ENCODE data around the gene FCRL4. TPM values are rescaled to one million over a fixed set of nuclear protein-coding genes. Genes with fewer than 3 reads are reported as not detected.

FCRL4 gene
- total RNA-seq, 2 donors from 2014 or later, result not detected

DNA sequence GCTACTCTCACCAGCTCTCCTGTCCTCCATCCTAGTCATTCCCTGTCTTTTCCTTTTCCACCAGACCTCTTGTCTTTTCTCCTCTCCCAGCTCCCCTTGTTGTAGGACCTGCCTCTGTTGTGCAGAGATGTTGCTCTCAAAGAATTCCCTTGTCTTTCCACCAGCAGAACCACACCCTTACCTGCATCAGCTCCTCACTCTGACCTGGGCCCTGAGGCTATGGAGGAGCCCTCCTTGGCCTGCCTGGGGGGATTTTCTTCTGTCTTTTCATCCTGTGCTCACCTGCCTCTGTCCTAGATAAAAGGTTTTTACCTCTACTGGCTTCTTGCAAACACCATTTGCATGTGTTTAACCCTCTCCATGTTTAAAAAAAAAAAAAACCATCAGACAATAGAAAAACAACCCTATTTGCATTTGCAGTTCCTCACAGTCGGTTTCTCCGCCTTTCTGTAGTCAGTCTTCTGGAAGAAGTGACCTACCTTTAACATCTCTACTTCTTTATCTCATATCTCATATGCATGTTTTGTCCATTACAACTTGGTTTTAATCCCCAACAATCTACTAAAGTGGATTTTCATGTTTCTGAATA, 57.6 kb downstream of the FCRL4 start:
- H3K4me3 Mint-ChIP-seq, result no peak overlapping the region
- ATAC-seq (replicated peaks in 1 of 2) (no peak), DNase-seq (no peak)
- H3K9me3 Mint-ChIP-seq, result no peaks in the 10 kb centered on the region
- H3K4me1 Mint-ChIP-seq (ENCODE audit: low read depth), result peaks cover 9% of the 10 kb centered on the region
- no peak overlapping the region for H3K27ac Mint-ChIP-seq
- peaks cover 29% of the 10 kb centered on the region for H3K27me3 Mint-ChIP-seq (ENCODE audit: low read depth)
- no peaks in the 10 kb centered on the region for H3K36me3 Mint-ChIP-seq (ENCODE audit: insufficient read depth in 2 of 2)

DNA sequence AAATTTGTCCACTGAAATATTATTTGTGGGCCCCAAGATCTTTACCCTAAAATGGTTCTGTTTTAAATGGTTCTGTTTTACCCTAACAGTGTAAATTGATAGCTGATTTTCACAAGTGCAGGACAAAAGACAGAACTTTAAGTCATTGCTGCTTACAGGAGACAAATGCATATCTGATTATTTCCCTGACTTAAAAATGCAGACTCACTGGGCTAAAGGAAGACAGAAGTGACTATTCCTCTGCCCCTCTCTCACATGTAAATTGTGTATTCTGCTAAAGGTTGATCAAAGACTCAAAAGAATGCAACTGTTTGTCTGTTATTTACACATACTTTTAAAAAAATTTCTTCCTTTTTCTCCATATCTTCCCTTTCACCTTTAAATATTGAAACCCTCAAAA, 58.3 kb downstream of the FCRL4 start:
- DNase-seq (no peak), ATAC-seq (replicated peaks in 1 of 2) (no peak)
- Mint-ChIP-seq H3K27me3 (ENCODE audit: low read depth) (peaks cover 29% of the 10 kb centered on the region), H3K27ac (no peak overlapping the region), H3K9me3 (no peaks in the 10 kb centered on the region), H3K4me1 (ENCODE audit: low read depth) (peaks cover 9% of the 10 kb centered on the region), H3K36me3 (ENCODE audit: insufficient read depth in 2 of 2) (no peaks in the 10 kb centered on the region), H3K4me3 (no peak overlapping the region)

DNA sequence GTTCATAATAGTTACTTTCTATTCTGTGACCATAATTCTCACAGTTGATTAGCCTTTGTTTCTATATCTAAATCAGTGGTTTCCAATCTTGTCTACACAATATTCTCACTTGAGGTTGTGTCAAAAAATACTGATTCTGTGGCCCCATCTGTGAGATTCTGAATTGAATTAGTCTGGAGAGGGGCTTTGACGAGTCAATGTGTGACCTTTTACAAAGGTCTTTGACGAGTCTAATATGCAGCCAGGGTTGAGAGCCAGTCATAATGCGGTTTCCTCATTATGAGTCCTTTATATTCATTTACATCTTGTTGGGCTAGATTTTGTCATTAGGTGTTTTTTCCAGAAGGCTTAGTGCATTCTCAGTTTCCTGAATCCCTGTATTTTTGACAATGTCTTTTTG, 65.3 kb downstream of the FCRL4 start:
- no peak overlapping the region for H3K27ac Mint-ChIP-seq
- DNase-seq (no peak), ATAC-seq (replicated peaks in 1 of 2) (no peak)
- no peaks in the 10 kb centered on the region for H3K4me1 Mint-ChIP-seq (ENCODE audit: low read depth)
- no peaks in the 10 kb centered on the region for H3K9me3 Mint-ChIP-seq
- H3K36me3 Mint-ChIP-seq (ENCODE audit: insufficient read depth in 2 of 2), result no peaks in the 10 kb centered on the region
- no peak overlapping the region for H3K4me3 Mint-ChIP-seq
- peaks cover 15% of the 10 kb centered on the region for H3K27me3 Mint-ChIP-seq (ENCODE audit: low read depth)

DNA sequence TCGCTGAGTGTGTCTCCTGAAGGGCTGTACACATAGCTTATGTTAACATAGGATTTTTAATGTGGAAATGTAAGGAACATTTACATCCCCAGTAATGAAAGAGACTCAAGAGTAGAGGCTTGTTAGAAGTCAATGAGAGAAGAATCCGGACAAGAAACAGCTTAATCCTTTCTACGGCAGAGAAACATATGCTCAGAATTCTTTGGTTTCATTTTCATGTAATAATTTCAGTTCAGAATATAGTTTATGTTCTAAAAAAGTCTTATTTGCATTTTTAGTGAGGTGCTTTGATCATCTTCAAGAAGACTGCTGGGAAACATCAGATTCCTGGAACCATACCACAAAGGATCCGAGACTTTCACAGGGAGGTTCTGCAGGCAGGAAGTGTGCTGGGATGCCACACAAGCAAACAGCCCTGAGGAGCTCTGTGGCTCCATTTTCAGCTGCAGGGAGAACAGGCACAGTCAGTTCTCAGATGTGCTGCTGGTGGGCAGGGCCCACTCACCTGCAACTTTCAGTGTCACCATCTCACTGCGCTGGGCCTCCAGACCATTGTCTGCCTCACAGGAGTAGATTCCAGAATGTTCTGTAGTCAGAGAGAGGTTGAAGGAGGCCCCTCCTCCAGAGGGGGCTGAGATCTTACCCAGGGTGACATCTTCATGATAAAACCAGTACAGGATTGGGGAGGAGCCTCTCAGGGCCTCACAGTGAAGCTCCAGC, 74.0 kb downstream of the FCRL4 start:
- H3K9me3 Mint-ChIP-seq, result no peaks in the 10 kb centered on the region
- H3K27me3 Mint-ChIP-seq (ENCODE audit: low read depth), result no peaks in the 10 kb centered on the region
- ATAC-seq (replicated peaks in 1 of 2) (peak in 1 of 2 donors; percentile 41), DNase-seq (no peak)
- H3K4me3 Mint-ChIP-seq, result peak overlapping the region; percentile 13 to 51
- no peak overlapping the region for H3K27ac Mint-ChIP-seq
- no peaks in the 10 kb centered on the region for H3K36me3 Mint-ChIP-seq (ENCODE audit: insufficient read depth in 2 of 2)
- peaks cover 6% of the 10 kb centered on the region for H3K4me1 Mint-ChIP-seq (ENCODE audit: low read depth)

Other genes starting within 250 kb of the FCRL4 start
- under 1 TPM in 1 of 2 donors, not detected in 1; 0.09 TPM for gene FCRL5, start 45.6 kb downstream of the FCRL4 start, total RNA-seq
- gene FCRL3, start 102.7 kb upstream of the FCRL4 start, total RNA-seq, result 1 to 10 TPM in 1 of 2 donors, under 1 TPM in 1; 0.96 to 3.9 TPM
- not detected for gene FCRL2, start 179.0 kb upstream of the FCRL4 start, total RNA-seq
- gene FCRL1, start 222.0 kb upstream of the FCRL4 start, total RNA-seq, result under 1 TPM in 1 of 2 donors, not detected in 1; 0.25 TPM
- gene CD5L, start 243.7 kb upstream of the FCRL4 start, total RNA-seq, result not detected

Measured in activated T-cell treated with anti-CD3 and anti-CD28 coated beads, Interleukin-2, amount 50 U/mL, for 72 hours (primary cell).